Measurements from ENCODE around the gene DNASE2.
"Not testable (repeated sequence)": the region's sequence is repeated elsewhere in the genome, so short reads cannot be mapped to it uniquely, and the experiment has no call there.

Gene DNASE2

GRCh38 chr19:12890299-12890786 lies 9.1 kb upstream of the DNASE2 start:
- not testable (repeated sequence) for H3K79me1 ChIP-seq (ENCODE audit: low read length); H3K9me3 ChIP-seq (ENCODE audit: insufficient read depth, low read depth, low read length); H2BK5ac ChIP-seq (ENCODE audit: low read depth, low read length, poor library complexity); H3K4ac ChIP-seq (ENCODE audit: low read depth, low read length); H3K9ac ChIP-seq (ENCODE audit: low read length); H3K79me2 ChIP-seq (ENCODE audit: control insufficient read depth, insufficient read depth, low read length, poor library complexity); H4K12ac ChIP-seq (ENCODE audit: low read depth, low read length); H4K8ac ChIP-seq (ENCODE audit: low read depth, low read length); H3K14ac ChIP-seq (ENCODE audit: low read length); H4K91ac ChIP-seq (ENCODE audit: low read depth, low read length); H3K27ac ChIP-seq (ENCODE audit: low read depth, low read length); DNase-seq; H2BK120ac ChIP-seq (ENCODE audit: insufficient read depth, low read length, poor library complexity); H3K4me3 ChIP-seq (ENCODE audit: low read depth, low read length); H2AK5ac ChIP-seq (ENCODE audit: low read length); H2BK12ac ChIP-seq (ENCODE audit: low read length); H3K27me3 ChIP-seq (ENCODE audit: insufficient read depth, low read length); H3K23ac ChIP-seq (ENCODE audit: low read length); H3K18ac ChIP-seq (ENCODE audit: low read length)
- Histone ChIP-seq H3K4me2 (ENCODE audit: low read length) (peak overlapping the region; percentile 69), H3K36me3 (ENCODE audit: control insufficient read depth in 1 of 2, insufficient read depth in 2 of 2, low read length in 2 of 2) (peaks cover 6 to 15% of the 10 kb centered on the region in 2 experiments), H3K4me1 (ENCODE audit: control insufficient read depth in 1 of 2, insufficient read depth in 2 of 2, low read length in 2 of 2) (peaks cover 8 to 12% of the 10 kb centered on the region in 2 experiments), H2AFZ (ENCODE audit: insufficient read depth, low read length, poor library complexity) (peak overlapping the region; percentile 26)
- WGBS (ENCODE audit: extremely low coverage, insufficient coverage, insufficient read length), result no CpG with 5 or more reads among the region's 10 CpGs

- Histone ChIP-seq H3K4me1 (ENCODE audit: control insufficient read depth in 1 of 2, insufficient read depth in 2 of 2, low read length in 2 of 2) (peaks cover 13 to 14% of the 10 kb centered on the region in 2 experiments), H2BK120ac (ENCODE audit: insufficient read depth, low read length, poor library complexity) (no peak overlapping the region), H3K36me3 (ENCODE audit: control insufficient read depth in 1 of 2, insufficient read depth in 2 of 2, low read length in 2 of 2) (peaks cover 0 to under 1% of the 10 kb centered on the region in 2 experiments), H3K23ac (ENCODE audit: low read length) (no peak overlapping the region), H3K27me3 (ENCODE audit: insufficient read depth, low read length) (peaks cover 10% of the 10 kb centered on the region), H3K4me2 (ENCODE audit: low read length) (no peak overlapping the region), H2BK5ac (ENCODE audit: low read depth, low read length, poor library complexity) (no peak overlapping the region), H3K4ac (ENCODE audit: low read depth, low read length) (no peak overlapping the region), H3K9me3 (ENCODE audit: insufficient read depth, low read depth, low read length) (peaks cover 19% of the 10 kb centered on the region), H3K14ac (ENCODE audit: low read length) (no peak overlapping the region), H2AFZ (ENCODE audit: insufficient read depth, low read length, poor library complexity) (no peak overlapping the region), H3K79me2 (ENCODE audit: control insufficient read depth, insufficient read depth, low read length, poor library complexity) (no peaks in the 10 kb centered on the region), H4K8ac (ENCODE audit: low read depth, low read length) (no peak overlapping the region), H4K91ac (ENCODE audit: low read depth, low read length) (no peak overlapping the region), H3K9ac (ENCODE audit: low read length) (no peak overlapping the region), H2AK5ac (ENCODE audit: low read length) (no peak overlapping the region), H3K27ac (ENCODE audit: low read depth, low read length) (no peak overlapping the region), H3K18ac (ENCODE audit: low read length) (no peak overlapping the region), H3K79me1 (ENCODE audit: low read length) (no peaks in the 10 kb centered on the region), H3K4me3 (ENCODE audit: low read depth, low read length) (no peak overlapping the region), H2BK12ac (ENCODE audit: low read length) (no peak overlapping the region), H4K12ac (ENCODE audit: low read depth, low read length) (no peak overlapping the region)
- no peak for DNase-seq
- WGBS (ENCODE audit: extremely low coverage, insufficient coverage, insufficient read length), result no CpG with 5 or more reads among the region's 5 CpGs
Measured at GRCh38 chr19:12888006-12888603, 6.9 kb upstream of the DNASE2 start.

- H2AFZ ChIP-seq (ENCODE audit: insufficient read depth, low read length, poor library complexity), result peak within 1 kb of the TSS; percentile 79
- no peak within 1 kb of the TSS for H3K9ac ChIP-seq (ENCODE audit: low read length)
- H3K79me1 ChIP-seq (ENCODE audit: low read length), result no peaks in the 10 kb centered on the region
- DNase-seq, result no peak
- no peak within 1 kb of the TSS for H2BK5ac ChIP-seq (ENCODE audit: low read depth, low read length, poor library complexity)
- no peak within 1 kb of the TSS for H3K27ac ChIP-seq (ENCODE audit: low read depth, low read length)
- H3K4me3 ChIP-seq (ENCODE audit: low read depth, low read length), result no peak within 1 kb of the TSS
- H2BK120ac ChIP-seq (ENCODE audit: insufficient read depth, low read length, poor library complexity), result no peak within 1 kb of the TSS
- H4K8ac ChIP-seq (ENCODE audit: low read depth, low read length), result peak within 1 kb of the TSS; percentile 66
- H3K79me2 ChIP-seq (ENCODE audit: control insufficient read depth, insufficient read depth, low read length, poor library complexity), result no peaks in the 10 kb centered on the region
- WGBS (ENCODE audit: extremely low coverage, insufficient coverage, insufficient read length), result no CpG with 5 or more reads among the region's 17 CpGs
- peak within 1 kb of the TSS; percentile 60 for H3K4me2 ChIP-seq (ENCODE audit: low read length)
- no peak within 1 kb of the TSS for H3K18ac ChIP-seq (ENCODE audit: low read length)
- H2AK5ac ChIP-seq (ENCODE audit: low read length), result peak within 1 kb of the TSS; percentile 61
- no peak within 1 kb of the TSS for H3K23ac ChIP-seq (ENCODE audit: low read length)
- H3K9me3 ChIP-seq (ENCODE audit: insufficient read depth, low read depth, low read length), result peaks cover 19% of the 10 kb centered on the region
- H3K27me3 ChIP-seq (ENCODE audit: insufficient read depth, low read length), result peaks cover 10% of the 10 kb centered on the region
- no peak within 1 kb of the TSS for H2BK12ac ChIP-seq (ENCODE audit: low read length)
- no peaks in the 10 kb centered on the region for H3K36me3 ChIP-seq (ENCODE audit: control insufficient read depth in 1 of 2, insufficient read depth in 2 of 2, low read length in 2 of 2)
- H3K4ac ChIP-seq (ENCODE audit: low read depth, low read length), result no peak within 1 kb of the TSS
- peaks cover 13 to 14% of the 10 kb centered on the region in 2 experiments for H3K4me1 ChIP-seq (ENCODE audit: control insufficient read depth in 1 of 2, insufficient read depth in 2 of 2, low read length in 2 of 2)
- no peak within 1 kb of the TSS for H4K12ac ChIP-seq (ENCODE audit: low read depth, low read length)
- no peak within 1 kb of the TSS for H3K14ac ChIP-seq (ENCODE audit: low read length)
- H4K91ac ChIP-seq (ENCODE audit: low read depth, low read length), result no peak within 1 kb of the TSS
Measured at GRCh38 chr19:12886969-12887747, 5.9 kb upstream of the DNASE2 start, which contains the start of gene KLF1. Gene KLF1 (minus strand): TSS chr19:12887201. CDS start chr19:12887140, 61 bp downstream.

GRCh38 chr19:12886651-12886968 lies 5.4 kb upstream of the DNASE2 start:
- no peak overlapping the region for H3K4me2 ChIP-seq (ENCODE audit: low read length)
- no peak overlapping the region for H2BK120ac ChIP-seq (ENCODE audit: insufficient read depth, low read length, poor library complexity)
- H3K36me3 ChIP-seq (ENCODE audit: control insufficient read depth in 1 of 2, insufficient read depth in 2 of 2, low read length in 2 of 2), result no peaks in the 10 kb centered on the region
- H3K79me2 ChIP-seq (ENCODE audit: control insufficient read depth, insufficient read depth, low read length, poor library complexity), result no peaks in the 10 kb centered on the region
- H4K91ac ChIP-seq (ENCODE audit: low read depth, low read length), result no peak overlapping the region
- no peak overlapping the region for H4K12ac ChIP-seq (ENCODE audit: low read depth, low read length)
- WGBS (ENCODE audit: extremely low coverage, insufficient coverage, insufficient read length), result no CpG with 5 or more reads among the region's 5 CpGs
- no peak overlapping the region for H3K23ac ChIP-seq (ENCODE audit: low read length)
- H3K9me3 ChIP-seq (ENCODE audit: insufficient read depth, low read depth, low read length), result peaks cover 19% of the 10 kb centered on the region
- no peak overlapping the region for H3K14ac ChIP-seq (ENCODE audit: low read length)
- H3K18ac ChIP-seq (ENCODE audit: low read length), result no peak overlapping the region
- H3K4me1 ChIP-seq (ENCODE audit: control insufficient read depth in 1 of 2, insufficient read depth in 2 of 2, low read length in 2 of 2), result peaks cover 9 to 11% of the 10 kb centered on the region in 2 experiments
- no peak overlapping the region for H2BK5ac ChIP-seq (ENCODE audit: low read depth, low read length, poor library complexity)
- peaks cover 10% of the 10 kb centered on the region for H3K27me3 ChIP-seq (ENCODE audit: insufficient read depth, low read length)
- H3K4me3 ChIP-seq (ENCODE audit: low read depth, low read length), result no peak overlapping the region
- H3K4ac ChIP-seq (ENCODE audit: low read depth, low read length), result no peak overlapping the region
- no peak overlapping the region for H2BK12ac ChIP-seq (ENCODE audit: low read length)
- H4K8ac ChIP-seq (ENCODE audit: low read depth, low read length), result no peak overlapping the region
- no peak for DNase-seq
- no peak overlapping the region for H2AFZ ChIP-seq (ENCODE audit: insufficient read depth, low read length, poor library complexity)
- H2AK5ac ChIP-seq (ENCODE audit: low read length), result no peak overlapping the region
- no peak overlapping the region for H3K9ac ChIP-seq (ENCODE audit: low read length)
- H3K79me1 ChIP-seq (ENCODE audit: low read length), result no peaks in the 10 kb centered on the region
- no peak overlapping the region for H3K27ac ChIP-seq (ENCODE audit: low read depth, low read length)
